Suprapubic skin (tissue), 3 donors: ENCODE measurements around the gene TNFRSF14.

Experiments
- POLR2AphosphoS5 ChIP-seq, 3 donors: sonication (generic); formaldehyde crosslinking; IDR thresholded peaks; one replicate each; pipeline ENCODE4 v1.6.1; 2017; ENCODE audit warnings: antibody characterized with exemption in 3 of 3
- TF ChIP-seq, protein P1 (sequence below), 2 donors: fragments of 200-600 bp in 1 of 2; fragments of 450-650 bp in 1 of 2; sonication (generic) in 1 of 2; IDR thresholded peaks; one replicate each; pipeline ENCODE4 v1.5.1; 2016 to 2019; ENCODE audit warnings: antibody characterized with exemption in 2 of 2, mild to moderate bottlenecking in 1 of 2, moderate library complexity in 1 of 2

DNA sequence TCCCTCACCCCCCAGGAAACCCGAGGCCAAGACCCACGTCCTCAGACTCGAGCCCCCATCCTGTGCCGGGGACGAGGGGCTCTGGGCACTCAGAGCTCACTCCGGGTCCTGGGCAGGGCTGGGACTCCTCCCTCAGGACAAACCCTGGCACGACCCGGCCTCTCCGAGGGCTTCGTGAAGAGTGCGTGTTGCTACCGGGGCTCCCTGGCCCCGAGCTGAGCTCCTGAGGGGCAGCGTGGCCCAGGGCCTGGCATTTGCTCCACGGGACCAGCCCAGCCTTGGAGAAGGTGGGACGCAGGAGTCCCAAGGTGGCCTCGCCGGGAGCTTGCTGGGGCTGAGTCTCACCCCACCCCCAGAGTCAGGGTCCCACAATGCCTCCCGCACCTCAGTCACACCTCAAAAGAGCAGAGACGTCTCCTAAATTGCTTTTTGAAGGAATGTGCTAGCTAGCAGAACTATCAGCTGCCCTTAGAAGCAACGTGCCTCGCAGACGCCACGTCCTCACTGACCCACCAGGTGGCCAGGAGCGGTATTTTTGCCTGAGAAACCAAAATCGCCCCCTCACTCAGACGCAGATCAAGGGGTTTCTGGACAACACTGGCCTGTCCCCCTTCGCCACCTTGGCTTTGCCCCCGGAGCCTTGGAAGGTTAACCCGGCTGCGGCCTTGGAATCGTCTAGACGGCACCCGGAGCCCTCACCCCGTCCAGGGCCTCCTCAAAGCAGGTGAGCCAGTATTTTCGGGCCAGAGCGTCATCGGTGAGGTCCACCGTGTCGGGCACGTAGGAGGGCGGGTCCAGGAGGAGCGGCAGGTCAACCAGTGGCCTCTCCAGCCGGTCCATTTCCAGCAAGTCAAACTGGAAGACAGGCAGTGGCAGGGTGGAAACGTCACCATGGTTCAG lies 41.1 kb upstream of the TNFRSF14 start:
- TF ChIP-seq, protein P1, sequence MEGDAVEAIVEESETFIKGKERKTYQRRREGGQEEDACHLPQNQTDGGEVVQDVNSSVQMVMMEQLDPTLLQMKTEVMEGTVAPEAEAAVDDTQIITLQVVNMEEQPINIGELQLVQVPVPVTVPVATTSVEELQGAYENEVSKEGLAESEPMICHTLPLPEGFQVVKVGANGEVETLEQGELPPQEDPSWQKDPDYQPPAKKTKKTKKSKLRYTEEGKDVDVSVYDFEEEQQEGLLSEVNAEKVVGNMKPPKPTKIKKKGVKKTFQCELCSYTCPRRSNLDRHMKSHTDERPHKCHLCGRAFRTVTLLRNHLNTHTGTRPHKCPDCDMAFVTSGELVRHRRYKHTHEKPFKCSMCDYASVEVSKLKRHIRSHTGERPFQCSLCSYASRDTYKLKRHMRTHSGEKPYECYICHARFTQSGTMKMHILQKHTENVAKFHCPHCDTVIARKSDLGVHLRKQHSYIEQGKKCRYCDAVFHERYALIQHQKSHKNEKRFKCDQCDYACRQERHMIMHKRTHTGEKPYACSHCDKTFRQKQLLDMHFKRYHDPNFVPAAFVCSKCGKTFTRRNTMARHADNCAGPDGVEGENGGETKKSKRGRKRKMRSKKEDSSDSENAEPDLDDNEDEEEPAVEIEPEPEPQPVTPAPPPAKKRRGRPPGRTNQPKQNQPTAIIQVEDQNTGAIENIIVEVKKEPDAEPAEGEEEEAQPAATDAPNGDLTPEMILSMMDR (IDR thresholded peaks at IDR 0.05) = no peak
- TF ChIP-seq POLR2AphosphoS5 (IDR thresholded peaks at IDR 0.05) = no peak
